RWPE1 (cell line): Measurements from ENCODE around the gene ADAM22.
"Not testable (repeated sequence)": the region's sequence is repeated elsewhere in the genome, so short reads cannot be mapped to it uniquely, and the experiment has no call there.

Experiments
- CTCF ChIA-PET: fragments of 350-600 bp; sonication (Branson Sonifier 250); formaldehyde crosslinking; extraction: SDS; loops from one replicate; lab custom pipeline; 2021; lab: Yijun Ruan, JAX
- POLR2A ChIA-PET: fragments of 400-600 bp; formaldehyde crosslinking; extraction: SDS; loops from one replicate; lab custom pipeline; 2020; ENCODE audit warnings: antibody characterized with exemption; ENCODE audit not compliant: low non-redundant PET; lab: Yijun Ruan, JAX
- DNase-seq: peaks from one replicate; pipeline ENCODE4 v3.0.0; 2012; ENCODE audit warnings: low spot score
- H3K27ac ChIP-seq: fragments of 450-650 bp; 2 replicates; pipeline ENCODE4 v1.5.1; 2017
- TF ChIP-seq, protein P1 (sequence below): fragments of 450-650 bp; conservative IDR thresholded peaks from 2 replicates; pipeline ENCODE4 v1.5.1; 2017; ENCODE audit warnings: low read depth, mild to moderate bottlenecking

ADAM22 gene, protein sequence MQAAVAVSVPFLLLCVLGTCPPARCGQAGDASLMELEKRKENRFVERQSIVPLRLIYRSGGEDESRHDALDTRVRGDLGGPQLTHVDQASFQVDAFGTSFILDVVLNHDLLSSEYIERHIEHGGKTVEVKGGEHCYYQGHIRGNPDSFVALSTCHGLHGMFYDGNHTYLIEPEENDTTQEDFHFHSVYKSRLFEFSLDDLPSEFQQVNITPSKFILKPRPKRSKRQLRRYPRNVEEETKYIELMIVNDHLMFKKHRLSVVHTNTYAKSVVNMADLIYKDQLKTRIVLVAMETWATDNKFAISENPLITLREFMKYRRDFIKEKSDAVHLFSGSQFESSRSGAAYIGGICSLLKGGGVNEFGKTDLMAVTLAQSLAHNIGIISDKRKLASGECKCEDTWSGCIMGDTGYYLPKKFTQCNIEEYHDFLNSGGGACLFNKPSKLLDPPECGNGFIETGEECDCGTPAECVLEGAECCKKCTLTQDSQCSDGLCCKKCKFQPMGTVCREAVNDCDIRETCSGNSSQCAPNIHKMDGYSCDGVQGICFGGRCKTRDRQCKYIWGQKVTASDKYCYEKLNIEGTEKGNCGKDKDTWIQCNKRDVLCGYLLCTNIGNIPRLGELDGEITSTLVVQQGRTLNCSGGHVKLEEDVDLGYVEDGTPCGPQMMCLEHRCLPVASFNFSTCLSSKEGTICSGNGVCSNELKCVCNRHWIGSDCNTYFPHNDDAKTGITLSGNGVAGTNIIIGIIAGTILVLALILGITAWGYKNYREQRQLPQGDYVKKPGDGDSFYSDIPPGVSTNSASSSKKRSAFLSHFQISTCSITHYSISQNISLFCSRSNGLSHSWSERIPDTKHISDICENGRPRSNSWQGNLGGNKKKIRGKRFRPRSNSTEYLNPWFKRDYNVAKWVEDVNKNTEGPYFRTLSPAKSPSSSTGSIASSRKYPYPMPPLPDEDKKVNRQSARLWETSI

DNA sequence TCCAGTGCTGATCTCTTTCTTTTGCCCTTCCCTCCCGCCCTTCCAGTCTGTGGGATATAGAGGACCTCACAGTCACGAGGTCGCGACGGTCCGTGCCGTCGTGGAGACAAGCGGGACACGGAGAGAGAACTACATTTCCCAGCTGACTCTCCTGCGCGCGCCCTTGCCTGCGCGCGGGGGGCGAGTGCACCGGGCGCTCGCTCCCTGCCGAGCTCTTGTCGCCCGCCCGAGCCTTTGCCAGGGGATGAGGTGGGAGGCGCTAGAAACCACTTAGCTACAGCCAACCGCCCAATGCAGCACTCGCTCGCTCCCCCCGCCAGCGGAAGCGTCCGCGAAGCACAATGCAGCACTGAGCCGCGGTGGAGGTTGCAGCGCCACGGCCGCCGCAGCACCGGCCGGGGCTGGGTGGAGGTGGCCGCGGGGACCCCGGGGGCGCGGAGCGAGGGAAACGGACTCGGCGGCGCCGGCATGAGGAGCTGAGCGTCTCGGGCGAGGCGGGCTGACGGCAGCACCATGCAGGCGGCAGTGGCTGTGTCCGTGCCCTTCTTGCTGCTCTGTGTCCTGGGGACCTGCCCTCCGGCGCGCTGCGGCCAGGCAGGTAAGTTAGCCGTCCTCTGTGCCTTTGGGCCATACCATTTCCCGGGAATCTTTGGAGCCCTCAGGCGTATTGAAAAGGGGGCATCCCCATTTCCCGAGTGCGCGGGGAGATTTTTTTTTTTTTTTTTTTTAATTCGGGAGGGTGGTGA, at the start of gene ADAM22:
ADAM22 (plus strand) TSS at position 299 of the 746 bp plus-strand sequence; CDS start at position 514, 215 bp downstream.
- TF ChIP-seq, protein P1, sequence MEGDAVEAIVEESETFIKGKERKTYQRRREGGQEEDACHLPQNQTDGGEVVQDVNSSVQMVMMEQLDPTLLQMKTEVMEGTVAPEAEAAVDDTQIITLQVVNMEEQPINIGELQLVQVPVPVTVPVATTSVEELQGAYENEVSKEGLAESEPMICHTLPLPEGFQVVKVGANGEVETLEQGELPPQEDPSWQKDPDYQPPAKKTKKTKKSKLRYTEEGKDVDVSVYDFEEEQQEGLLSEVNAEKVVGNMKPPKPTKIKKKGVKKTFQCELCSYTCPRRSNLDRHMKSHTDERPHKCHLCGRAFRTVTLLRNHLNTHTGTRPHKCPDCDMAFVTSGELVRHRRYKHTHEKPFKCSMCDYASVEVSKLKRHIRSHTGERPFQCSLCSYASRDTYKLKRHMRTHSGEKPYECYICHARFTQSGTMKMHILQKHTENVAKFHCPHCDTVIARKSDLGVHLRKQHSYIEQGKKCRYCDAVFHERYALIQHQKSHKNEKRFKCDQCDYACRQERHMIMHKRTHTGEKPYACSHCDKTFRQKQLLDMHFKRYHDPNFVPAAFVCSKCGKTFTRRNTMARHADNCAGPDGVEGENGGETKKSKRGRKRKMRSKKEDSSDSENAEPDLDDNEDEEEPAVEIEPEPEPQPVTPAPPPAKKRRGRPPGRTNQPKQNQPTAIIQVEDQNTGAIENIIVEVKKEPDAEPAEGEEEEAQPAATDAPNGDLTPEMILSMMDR: no peak
- H3K27ac ChIP-seq: no peak within 1 kb of the TSS
- DNase-seq: peak; percentile 51
- CTCF ChIA-PET: interaction anchor here (0.5 kb wide), 1 partner anchor 991 kb away, joined by 5 read pairs; no protein-coding TSS in a partner anchor
- POLR2A ChIA-PET: no interaction called here

DNA sequence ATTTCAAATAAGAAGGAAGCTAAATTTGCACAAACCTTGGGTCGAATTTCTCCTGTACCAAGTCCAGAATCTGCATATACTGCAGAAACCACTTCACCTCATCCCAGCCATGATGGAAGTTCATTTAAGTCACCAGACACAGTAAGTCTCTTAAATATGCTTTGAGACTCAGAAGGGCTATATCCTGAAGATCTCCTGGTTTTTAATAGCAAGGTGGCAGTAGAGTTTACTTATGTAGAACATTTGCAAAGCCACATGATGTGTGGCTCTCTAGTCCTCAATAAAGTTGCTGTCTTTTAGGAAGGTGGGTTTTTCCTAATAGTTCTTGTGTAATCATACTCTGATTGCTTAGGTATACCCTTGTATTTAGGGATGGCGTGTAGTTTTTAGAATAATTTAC, 49.0 kb upstream of the ADAM22 start:
- DNase-seq: no peak
- ChIA-PET POLR2A (no interaction called here), CTCF (interaction anchor here (0.6 kb wide), 1 partner anchor 80 kb away, joined by 3 read pairs; no protein-coding TSS in a partner anchor)
- H3K27ac ChIP-seq: no peak overlapping the region
- TF ChIP-seq, protein P1: no peak

DNA sequence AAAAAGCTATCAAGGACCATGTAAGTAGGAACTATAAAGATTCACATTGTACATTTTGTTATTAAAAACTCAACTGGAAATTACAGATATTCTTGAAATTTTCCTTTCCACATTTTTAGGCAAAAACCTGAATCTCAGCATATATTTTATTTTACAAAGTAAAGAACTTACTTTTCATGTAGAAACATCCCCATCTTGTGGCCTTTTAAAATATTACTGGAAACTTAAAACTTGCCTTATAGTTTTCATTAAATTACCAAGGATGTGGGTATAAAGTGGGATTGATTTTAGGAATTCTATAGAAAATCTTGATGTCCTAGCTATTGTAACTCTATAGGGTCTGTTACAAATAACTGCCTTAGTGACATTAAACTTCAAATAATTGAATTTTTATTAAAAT, 47.2 kb upstream of the ADAM22 start:
- POLR2A ChIA-PET: no interaction called here
- CTCF ChIA-PET: interaction anchor here (0.7 to 1.1 kb wide), 4 partner anchors 88 to 202 kb away, joined by 3 to 7 read pairs (median 3); no protein-coding TSS in a partner anchor
- DNase-seq: no peak
- TF ChIP-seq, protein P1: peak; percentile 65
- H3K27ac ChIP-seq: no peak overlapping the region

DNA sequence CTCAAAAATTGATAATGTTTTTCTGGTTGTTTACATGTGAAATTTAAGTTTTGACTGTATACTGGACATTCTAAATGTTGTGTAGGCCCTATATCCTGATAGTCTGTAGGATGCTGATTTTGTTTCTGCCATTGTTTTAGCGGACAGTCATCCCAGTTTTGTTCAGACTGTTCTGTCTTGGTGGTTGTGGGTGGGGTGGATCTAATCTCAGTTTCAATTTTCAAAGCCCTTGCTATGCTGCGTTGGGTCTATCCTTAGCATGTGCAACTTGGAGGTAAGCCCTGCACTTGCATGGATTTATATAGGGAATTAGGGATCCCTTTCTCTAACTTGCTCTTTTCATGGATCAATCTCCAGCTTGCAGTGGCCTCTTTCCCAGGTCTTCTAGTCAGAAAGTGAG, 38.7 kb upstream of the ADAM22 start:
- TF ChIP-seq, protein P1: no peak
- ChIA-PET CTCF (no interaction called here), POLR2A (no interaction called here)
- H3K27ac ChIP-seq: no peak overlapping the region
- DNase-seq: no peak

DNA sequence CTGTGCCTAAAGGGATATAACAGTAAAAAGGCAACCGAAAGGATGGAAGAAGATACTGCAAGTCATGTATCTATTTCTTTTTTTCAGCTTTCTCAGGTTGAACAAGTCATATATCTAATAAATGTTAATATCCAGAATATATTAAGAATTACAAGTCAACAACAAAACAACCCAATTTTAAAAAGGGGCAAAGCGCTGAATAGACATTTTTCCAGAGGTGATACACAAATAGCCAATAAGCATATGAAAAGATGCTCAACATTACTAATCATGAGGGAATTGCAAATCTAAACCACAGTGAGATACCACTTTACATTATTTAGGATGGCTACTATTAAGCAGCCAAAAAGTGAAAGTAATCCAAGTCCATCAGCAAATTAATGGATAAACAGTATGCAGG, 34.8 kb upstream of the ADAM22 start:
- H3K27ac ChIP-seq: no peak overlapping the region
- ChIA-PET CTCF (no interaction called here), POLR2A (no interaction called here)
- TF ChIP-seq, protein P1: no peak
- no peak for DNase-seq

DNA sequence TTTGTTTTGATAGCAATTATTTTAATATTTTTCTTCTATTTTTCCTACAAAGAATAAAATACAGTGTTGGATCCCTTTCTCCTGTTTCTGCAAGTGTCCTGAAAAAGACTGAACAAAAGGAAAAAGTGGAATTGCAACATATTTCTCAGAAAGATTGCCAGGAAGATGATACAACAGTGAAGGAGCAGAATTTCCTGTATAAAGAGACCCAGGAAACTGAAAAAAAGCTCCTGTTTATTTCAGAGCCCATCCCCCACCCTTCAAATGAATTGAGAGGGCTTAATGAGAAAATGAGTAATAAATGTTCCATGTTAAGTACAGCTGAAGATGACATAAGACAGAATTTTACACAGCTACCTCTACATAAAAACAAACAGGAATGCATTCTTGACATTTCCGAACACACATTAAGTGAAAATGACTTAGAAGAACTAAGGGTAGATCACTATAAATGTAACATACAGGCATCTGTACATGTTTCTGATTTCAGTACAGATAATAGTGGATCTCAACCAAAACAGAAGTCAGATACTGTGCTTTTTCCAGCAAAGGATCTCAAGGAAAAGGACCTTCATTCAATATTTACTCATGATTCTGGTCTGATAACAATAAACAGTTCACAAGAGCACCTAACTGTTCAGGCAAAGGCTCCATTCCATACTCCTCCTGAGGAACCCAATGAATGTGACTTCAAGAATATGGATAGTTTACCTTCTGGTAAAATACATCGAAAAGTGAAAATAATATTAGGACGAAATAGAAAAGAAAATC, 26.7 kb upstream of the ADAM22 start:
- H3K27ac ChIP-seq, DNase-seq, POLR2A ChIA-PET: not testable (repeated sequence)
- CTCF ChIA-PET: interaction anchor here (0.7 kb wide), 1 partner anchor 401 kb away, joined by 4 read pairs; no protein-coding TSS in a partner anchor

DNA sequence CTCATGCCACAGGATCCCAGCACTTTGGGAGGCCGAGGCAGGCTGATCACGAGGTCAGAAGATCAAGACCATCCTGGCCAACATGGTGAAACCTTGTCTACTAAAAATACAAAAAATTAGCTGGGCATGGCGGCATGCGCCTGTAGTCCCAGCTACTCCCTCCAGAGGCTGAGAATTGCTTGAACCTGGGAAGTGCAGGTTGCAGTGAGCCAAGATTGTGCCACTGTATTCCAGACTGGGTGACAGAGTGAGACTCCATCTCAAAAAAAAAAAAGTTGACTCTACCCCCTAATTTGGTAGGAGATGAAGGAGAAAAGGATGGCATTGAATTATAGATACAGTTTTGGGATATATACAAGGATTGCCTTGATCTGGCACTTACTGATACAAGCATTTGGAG, 25.2 kb upstream of the ADAM22 start:
- H3K27ac ChIP-seq, POLR2A ChIA-PET, DNase-seq, CTCF ChIA-PET: not testable (repeated sequence)
